ENCODE results near the gene PKD1. TPM values are rescaled to one million over a fixed set of nuclear protein-coding genes. Genes with fewer than 3 reads are reported as not detected.
A peak's percentile ranks its signal among the peaks of the same experiment; 100 is the strongest.

Gene PKD1
- total and polyA plus RNA-seq, 8 donors, result 29.8 to 127 (median 44.2) TPM

DNA sequence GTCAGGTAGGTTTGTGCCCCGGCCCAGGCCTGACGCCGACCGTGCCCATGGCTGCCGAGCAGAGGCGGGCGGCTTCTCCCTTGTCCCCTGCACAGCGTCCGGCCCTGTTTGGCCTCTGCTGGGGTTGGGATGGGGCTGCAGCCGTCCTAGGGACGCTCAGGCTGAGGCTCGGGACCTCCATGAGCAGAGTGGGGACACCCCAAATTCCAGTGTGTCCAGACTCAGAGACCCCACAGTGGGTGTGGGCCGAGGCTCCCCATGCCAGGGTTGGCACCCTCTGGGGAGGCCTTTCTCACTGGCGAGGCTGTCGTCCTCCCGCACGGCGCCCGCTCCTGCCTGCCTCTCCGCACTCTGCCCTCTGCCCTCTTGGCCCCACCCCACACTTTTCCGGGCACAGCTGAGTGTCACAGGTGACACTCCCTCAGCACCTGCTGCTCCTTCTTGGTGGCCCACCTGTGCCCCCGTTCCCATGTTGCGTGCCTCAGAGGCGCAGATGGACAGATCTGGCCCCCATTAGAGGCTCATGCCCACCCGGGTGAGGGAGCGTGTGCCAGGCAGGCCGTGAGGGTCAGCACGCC, 36.0 kb upstream of the PKD1 start:
- no peaks in the 10 kb centered on the region for H3K9me3 ChIP-seq
- no peak overlapping the region for H3K4me3 ChIP-seq
- H3K27me3 ChIP-seq, result no peaks in the 10 kb centered on the region
- no peak overlapping the region for H3K27ac ChIP-seq
- TF ChIP-seq, protein P1, sequence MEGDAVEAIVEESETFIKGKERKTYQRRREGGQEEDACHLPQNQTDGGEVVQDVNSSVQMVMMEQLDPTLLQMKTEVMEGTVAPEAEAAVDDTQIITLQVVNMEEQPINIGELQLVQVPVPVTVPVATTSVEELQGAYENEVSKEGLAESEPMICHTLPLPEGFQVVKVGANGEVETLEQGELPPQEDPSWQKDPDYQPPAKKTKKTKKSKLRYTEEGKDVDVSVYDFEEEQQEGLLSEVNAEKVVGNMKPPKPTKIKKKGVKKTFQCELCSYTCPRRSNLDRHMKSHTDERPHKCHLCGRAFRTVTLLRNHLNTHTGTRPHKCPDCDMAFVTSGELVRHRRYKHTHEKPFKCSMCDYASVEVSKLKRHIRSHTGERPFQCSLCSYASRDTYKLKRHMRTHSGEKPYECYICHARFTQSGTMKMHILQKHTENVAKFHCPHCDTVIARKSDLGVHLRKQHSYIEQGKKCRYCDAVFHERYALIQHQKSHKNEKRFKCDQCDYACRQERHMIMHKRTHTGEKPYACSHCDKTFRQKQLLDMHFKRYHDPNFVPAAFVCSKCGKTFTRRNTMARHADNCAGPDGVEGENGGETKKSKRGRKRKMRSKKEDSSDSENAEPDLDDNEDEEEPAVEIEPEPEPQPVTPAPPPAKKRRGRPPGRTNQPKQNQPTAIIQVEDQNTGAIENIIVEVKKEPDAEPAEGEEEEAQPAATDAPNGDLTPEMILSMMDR (IDR thresholded peaks at IDR 0.05), result no peak
- H3K4me1 ChIP-seq, result no peaks in the 10 kb centered on the region
- FAIRE-seq, result no peak
- intact Hi-C loops (cut with DNase I), result no loop called here
- DNase-seq, result no peak
- ATAC-seq, result no peak
- WGBS, 2 donors, result 95 to 97% methylated on average over 27 to 28 of the region's 28 CpGs
- H3K36me3 ChIP-seq, result peaks cover 0 to 33% (median 18%) of the 10 kb centered on the region in 3 donors

DNA sequence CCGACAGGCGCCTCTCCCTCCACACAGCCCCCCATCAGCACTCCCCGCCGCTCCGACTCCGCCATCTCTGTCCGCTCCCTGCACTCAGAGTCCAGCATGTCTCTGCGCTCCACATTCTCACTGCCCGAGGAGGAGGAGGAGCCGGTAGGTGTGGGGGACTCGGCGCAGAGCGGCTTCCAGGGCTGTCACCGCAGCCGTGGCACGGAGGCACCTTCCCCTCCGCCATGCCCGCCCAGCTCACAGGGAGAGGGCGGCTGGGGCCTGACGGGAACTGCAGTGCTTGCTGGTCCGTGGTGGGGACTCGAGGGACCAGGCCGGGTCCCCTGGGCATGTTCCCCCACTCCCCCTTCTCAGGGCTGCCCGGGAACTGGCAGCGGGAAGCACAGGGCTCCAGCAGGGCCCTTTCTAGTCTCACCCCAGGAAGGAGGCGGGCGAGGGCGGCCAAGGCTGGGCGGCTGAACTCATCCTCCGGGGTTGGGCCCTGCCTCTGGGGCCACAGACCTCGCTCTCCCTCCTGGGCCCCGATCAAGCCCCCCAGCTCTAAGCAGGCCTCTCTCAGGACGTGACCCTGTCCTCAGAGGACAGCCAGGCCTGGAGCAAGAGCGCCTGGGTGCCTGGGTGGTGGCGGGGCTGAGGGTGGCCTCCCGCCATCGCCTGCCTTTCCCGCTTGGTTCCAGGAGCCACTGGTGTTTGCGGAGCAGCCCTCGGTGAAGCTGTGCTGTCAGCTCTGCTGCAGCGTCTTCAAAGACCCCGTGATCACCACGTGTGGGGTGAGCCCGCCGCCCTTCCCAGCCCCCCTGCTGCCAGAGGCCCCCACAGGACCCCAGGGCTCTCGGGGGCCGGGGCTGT, 35.1 kb upstream of the PKD1 start:
- Histone ChIP-seq H3K9me3 (no peaks in the 10 kb centered on the region), H3K27ac (no peak overlapping the region), H3K4me3 (no peak overlapping the region), H3K4me1 (no peaks in the 10 kb centered on the region), H3K36me3 (peaks cover 0 to 28% (median 18%) of the 10 kb centered on the region in 3 donors), H3K27me3 (no peaks in the 10 kb centered on the region)
- 92% methylated on average over 44 to 47 of the region's 47 CpGs for WGBS, 2 donors
- DNase-seq (no peak), ATAC-seq (no peak), FAIRE-seq (no peak)
- intact Hi-C loops (cut with DNase I), result no loop called here
- TF ChIP-seq, protein P1 (IDR thresholded peaks at IDR 0.05), result no peak

DNA sequence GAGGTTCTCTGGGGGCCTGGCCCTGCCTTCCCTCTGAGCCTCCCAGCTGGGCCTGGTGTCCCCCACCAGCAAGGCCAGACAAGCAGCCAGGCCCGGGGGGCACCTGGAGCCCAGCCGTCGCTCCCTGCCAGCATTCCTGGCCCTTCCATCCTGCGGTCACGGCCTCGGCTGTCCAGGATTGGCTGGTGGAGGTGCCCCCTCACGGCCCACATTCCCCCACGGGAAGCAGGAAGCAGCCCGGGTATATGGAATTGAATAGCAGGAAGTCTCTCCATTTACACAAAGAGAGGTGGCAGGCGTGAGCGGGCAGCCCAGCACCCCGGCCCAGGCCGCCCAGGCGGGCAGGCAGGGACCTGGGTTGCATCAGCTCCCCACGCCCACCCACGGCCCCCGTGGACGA, 34.4 kb upstream of the PKD1 start:
- no peak for FAIRE-seq
- peak overlapping the region in 1 of 4 donors; percentile 28 for H3K27ac ChIP-seq

DNA sequence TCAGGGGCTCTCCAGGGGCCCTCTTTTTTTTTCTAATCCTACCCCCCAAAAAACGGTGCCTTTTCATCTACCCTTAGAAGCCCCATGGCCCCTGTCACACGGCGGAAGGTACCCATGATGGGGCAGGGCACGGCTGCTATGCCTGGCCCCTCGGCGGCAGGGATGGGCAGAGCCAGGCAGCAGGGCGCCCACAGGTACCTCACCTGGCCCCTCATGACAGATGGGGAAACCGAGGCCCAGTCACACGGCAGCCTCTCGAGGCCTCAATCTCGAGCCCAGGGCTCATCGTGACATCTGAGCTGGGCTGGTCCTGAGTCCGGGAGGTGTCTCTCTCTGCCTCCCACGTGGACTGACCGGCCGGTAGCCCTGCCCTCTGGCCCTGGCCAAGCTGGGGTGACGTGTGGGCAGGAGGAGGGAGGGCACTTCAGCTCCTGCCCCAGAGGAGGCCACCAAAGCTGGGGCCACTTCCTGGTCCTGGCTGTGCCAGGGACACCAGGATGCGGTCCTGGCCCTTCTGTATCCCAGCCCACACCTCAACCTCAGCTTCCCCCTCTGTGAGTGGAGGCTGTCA, 31.5 kb upstream of the PKD1 start:
- intact Hi-C loops (cut with DNase I), result no loop called here
- WGBS, 2 donors, result 90 to 92% methylated on average over 18 of the region's 18 CpGs
- H3K27me3 ChIP-seq, result no peaks in the 10 kb centered on the region
- no peak overlapping the region for H3K4me3 ChIP-seq
- H3K36me3 ChIP-seq, result peaks cover 0 to 3% (median 0%) of the 10 kb centered on the region in 3 donors
- H3K27ac ChIP-seq, result no peak overlapping the region
- DNase-seq, result no peak
- H3K4me1 ChIP-seq, result no peaks in the 10 kb centered on the region
- TF ChIP-seq, protein P1 (IDR thresholded peaks at IDR 0.05), result no peak
- H3K9me3 ChIP-seq, result no peaks in the 10 kb centered on the region
- ATAC-seq, result no peak
- FAIRE-seq, result no peak

More for the DNA sequence above, 34.4 kb upstream of the PKD1 start:
- TF ChIP-seq, protein P1 (IDR thresholded peaks at IDR 0.05), result no peak
- intact Hi-C loops (cut with DNase I), result no loop called here
- no peaks in the 10 kb centered on the region for H3K4me1 ChIP-seq
- 86 to 93% methylated on average over 14 to 18 of the region's 18 CpGs for WGBS, 2 donors
- no peak overlapping the region for H3K4me3 ChIP-seq
- ATAC-seq (peak in 1 of 4 donors; percentile 5), DNase-seq (no peak)
- peaks cover 0 to 23% (median 15%) of the 10 kb centered on the region in 3 donors for H3K36me3 ChIP-seq
- no peaks in the 10 kb centered on the region for H3K9me3 ChIP-seq
- H3K27me3 ChIP-seq, result no peaks in the 10 kb centered on the region
